GM18498 (cell line): ENCODE data around the gene EIF2AK2.

Experiments used
- ATAC-seq: cut with Tn5 transposase; IDR thresholded peaks from one replicate; pipeline ENCODE4 v1.9.1; 2021; ENCODE audit warnings: mild to moderate bottlenecking, moderate library complexity; ENCODE audit not compliant: unreplicated experiment

Gene EIF2AK2

GRCh38 chr2:37104178-37104577, 52.6 kb downstream of the EIF2AK2 start:
- ATAC-seq: no peak

DNA sequence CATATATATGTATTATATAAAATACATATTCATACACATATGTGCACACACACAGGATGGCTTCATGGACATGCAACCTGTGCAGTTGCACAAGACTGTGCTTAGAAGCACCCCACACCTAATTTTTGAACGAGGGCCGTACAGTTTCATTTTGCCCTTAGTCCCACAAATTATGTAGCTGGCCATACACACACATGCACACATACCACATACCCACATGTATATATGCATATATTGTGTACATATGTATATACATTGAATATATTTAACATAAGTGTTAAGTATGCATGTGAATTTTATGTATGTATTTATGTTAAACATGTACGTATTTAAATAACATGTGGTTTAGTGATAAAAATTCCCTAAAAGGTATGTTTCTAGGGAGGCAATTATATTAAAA, 54.2 kb downstream of the EIF2AK2 start:
- ATAC-seq: no peak

DNA sequence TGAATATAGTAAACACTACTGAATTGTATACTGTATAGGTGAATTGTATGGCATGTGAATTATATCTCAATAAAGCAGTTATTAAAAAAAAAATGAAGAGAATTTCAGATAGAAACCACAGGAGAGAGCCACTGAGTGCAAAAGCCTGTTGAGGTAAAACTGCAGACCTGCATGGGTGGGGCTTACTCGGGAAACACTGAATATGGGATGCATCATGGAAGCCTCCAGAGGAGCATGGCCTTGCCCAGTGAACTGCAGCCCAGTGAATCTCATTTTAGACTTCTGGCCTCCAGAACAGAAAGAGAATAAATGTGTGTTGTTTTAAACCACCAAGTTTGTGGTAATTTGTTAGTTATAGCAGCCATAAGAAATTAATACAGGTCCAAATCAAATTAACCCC, 56.7 kb downstream of the EIF2AK2 start:
- ATAC-seq: no peak

GRCh38 chr2:37098416-37099118, 58.2 kb downstream of the EIF2AK2 start:
- no peak for ATAC-seq

- ATAC-seq: no peak
Observed at GRCh38 chr2:37096568-37096967, 60.2 kb downstream of the EIF2AK2 start.

GRCh38 chr2:37091873-37092272, 64.9 kb downstream of the EIF2AK2 start:
- peak; percentile 56 for ATAC-seq

GRCh38 chr2:37090019-37090477, 66.7 kb downstream of the EIF2AK2 start:
- ATAC-seq: peak; percentile 88

DNA sequence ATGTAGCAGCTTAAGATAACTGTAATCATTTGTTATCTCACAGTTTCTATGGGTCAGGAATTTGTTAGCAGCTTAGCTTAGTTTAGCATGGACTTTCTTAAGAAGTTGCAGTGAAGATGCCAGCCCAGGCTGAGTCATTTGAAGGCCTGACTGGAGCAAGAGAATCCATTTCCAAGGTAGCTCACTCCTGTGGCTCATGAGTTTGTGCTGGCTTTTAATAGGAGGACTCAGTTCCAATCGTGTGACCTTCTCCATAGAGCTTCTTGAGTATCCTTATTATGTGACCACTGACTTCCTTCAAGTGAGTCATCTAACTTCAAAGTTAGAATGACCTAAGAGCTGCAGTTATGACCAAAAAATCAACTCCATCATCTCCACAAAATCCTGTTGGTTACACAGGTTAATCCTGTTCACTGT, 71.0 kb downstream of the EIF2AK2 start:
- no peak for ATAC-seq

- no peak for ATAC-seq
Observed at GRCh38 chr2:37084797-37085196, 72.0 kb downstream of the EIF2AK2 start.

GRCh38 chr2:37083873-37084794, 72.6 kb downstream of the EIF2AK2 start, which contains the start of the genes GPATCH11 and HEATR5B:
Gene GPATCH11 (plus strand): TSS chr2:37084518. CDS start chr2:37088382, 3,864 bp downstream.
Gene HEATR5B (minus strand): TSS chr2:37084372. CDS start chr2:37083414, 958 bp downstream.
- ATAC-seq: peak; percentile 81

- no peak for ATAC-seq
Observed at GRCh38 chr2:37080689-37081088, 76.1 kb downstream of the EIF2AK2 start.

DNA sequence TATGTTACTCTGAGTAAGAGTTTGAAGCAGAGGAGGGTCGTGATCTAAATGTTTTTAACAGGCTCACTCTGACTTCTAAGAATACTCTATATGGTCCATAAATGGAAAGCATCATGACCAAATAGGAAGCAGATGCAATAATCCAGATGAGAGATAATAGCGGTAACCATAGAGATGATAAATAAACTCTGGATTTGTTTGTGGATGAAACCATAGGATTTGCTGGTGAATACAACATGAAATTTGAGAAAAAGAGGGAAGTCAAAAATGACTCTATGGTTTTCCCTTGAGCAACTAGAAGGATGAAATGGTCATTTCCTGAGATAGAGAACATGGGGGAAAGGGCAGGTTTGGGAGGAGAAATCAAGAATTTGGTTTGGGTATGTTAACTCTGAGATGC, 76.5 kb downstream of the EIF2AK2 start:
- no peak for ATAC-seq

DNA sequence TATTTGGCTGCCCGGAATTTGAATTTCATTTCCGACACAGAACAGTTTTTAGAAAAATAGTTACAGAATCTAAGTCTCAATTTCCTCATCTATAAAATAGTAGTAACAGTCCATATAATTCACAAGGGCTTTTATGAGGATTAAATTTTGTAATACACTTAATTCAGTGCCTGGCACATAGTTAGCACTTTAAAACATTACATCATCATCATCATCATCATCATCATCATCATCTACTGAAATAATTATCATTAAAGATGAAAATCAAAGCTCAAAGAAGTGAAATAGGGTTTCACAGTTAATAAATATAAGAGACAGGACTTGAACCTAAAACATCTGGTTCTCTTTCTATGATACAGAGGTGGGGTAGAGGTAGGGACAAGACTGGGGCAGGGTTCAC, 85.8 kb downstream of the EIF2AK2 start:
- no peak for ATAC-seq

GRCh38 chr2:37068686-37069085, 88.1 kb downstream of the EIF2AK2 start:
- ATAC-seq: no peak

DNA sequence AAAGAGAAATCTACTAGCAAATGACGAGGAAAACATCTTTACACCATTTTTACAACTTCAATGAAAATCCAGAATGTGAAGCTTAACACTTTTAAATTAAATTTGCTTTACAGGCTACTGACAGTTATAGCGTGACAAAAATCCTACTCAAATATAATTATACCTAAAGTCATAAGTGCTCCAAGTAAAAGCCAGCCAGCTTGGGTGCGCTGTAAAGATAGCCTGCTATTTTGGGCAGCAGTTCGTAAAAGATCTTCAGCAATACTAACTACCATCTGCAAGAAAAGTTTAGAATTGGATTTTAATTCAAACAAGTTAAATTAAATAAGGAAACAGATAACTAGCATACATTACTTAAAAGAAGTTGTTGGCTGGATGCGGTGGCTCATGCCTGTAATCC, 95.0 kb downstream of the EIF2AK2 start:
- ATAC-seq: no peak

DNA sequence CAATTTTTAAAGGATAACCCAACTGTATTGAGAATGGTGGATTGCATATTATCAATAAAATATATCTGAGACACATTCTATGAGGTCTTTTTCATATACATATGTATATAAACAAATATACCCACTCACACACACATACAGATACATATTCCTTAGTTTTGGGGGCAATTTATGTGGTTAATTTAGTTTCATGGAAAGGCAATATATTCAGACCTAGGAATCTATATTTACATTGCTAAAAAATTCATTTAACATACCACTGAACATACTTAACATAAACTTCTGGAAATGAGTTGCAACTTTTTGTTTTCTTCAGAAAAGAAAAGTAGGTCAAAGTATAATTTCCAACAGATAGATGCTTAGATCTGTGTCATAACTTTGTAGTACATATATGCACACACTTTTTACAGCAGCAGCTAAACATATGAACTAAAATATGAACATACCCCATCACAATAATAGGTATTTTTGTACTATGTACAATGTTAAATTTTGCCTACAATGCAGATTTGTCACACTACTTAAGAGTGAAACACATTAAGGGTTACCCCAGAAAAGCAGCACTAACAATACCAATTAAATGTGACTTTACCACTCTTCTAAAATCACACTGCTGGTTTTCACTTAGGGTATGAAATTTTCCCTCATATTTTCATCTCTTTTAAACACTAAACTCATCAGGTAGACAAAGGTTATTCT, 95.6 kb downstream of the EIF2AK2 start:
- no peak for ATAC-seq

GRCh38 chr2:37060446-37060845, 96.3 kb downstream of the EIF2AK2 start:
- ATAC-seq: no peak

GRCh38 chr2:37059841-37060240, 96.9 kb downstream of the EIF2AK2 start:
- ATAC-seq: no peak

DNA sequence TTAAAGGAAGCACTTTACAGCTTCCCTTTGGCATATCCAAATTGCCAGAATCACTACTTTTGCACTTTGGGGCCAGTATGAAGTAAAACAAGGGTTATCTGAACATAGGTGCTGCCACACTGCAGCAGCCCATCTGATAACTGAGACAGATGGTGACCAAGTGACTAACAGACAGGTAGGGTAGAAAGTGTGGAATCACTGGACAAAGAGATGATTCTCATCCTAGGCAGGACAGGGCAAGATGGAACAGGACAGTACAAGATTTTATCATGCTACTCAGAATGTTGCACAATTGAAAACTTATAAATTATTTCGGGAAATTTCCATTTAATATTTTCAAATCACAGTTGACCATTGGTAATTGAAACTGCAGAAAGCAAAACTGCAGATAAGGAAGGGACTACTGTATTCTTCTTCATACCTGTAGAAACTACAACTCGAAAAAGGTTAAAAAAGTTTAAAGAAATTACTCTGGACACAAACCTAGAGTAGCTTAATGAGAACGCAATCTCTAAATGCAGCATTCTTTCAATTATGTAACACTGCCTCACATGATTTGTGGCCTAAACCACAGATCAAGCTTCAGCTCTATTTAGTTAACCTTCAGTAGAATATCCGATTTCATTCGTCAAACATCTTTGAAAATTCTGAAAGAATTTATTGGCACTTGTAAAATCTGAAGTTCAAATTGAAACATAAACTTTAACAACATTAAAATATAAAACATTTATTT, 104.0 kb downstream of the EIF2AK2 start:
- no peak for ATAC-seq
